ENCODE data around the gene LRP10. TPM values are rescaled to one million over a fixed set of nuclear protein-coding genes. Genes with fewer than 3 reads are reported as not detected.

Gene LRP10
- total and polyA plus RNA-seq, 2 experiments from 2014 or later: 161 to 202 TPM

DNA sequence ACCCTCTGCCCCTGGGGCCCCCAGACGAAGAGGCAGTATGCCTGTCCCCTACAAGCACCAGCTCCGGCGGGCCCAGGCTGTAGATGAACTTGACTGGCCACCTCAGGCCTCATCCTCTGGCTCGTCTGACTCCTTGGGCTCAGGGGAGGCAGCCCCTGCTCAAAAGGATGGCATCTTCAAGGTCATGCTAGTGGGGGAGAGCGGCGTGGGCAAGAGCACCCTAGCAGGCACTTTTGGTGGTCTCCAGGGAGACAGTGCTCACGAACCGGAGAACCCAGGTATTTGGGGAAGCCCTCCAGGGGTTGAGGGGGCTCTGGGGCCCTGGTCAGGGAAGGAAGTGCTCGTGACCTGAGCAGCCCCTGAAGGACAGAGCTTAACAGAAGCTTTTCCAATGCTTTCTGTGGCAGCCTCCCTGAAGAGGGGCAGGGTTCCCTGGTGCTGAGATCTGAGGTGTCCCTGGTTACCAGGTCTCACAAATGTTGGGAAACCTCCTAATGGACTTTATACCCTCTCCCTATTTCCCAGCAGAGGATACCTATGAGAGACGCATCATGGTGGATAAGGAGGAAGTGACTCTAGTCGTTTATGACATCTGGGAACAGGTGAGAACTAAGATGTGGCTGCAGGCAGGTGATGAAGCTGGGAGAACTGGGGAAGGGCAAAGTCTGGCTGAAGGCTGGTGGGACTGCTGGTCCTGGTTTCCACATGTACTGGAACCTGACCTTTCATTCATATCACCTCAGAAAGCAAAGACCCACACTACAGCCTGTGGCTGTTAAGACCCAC, 13.4 kb downstream of the LRP10 start:
- Histone ChIP-seq H3K79me2 (ENCODE audit: insufficient read depth) (no peaks in the 10 kb centered on the region), H3K9me2 (ENCODE audit: insufficient read depth) (no peaks in the 10 kb centered on the region), H2AFZ (no peak overlapping the region), H3K27me3 (replicated peaks; ENCODE audit: insufficient read depth) (no peaks in the 10 kb centered on the region), H3K27ac (no peak overlapping the region), H3K36me3 (ENCODE audit: low read depth) (no peaks in the 10 kb centered on the region), H4K20me1 (ENCODE audit: insufficient read depth) (no peaks in the 10 kb centered on the region), H3K4me1 (ENCODE audit: insufficient read depth) (no peaks in the 10 kb centered on the region; the same call in 1 of the 2 replicates), H3K9me3 (ENCODE audit: low read depth) (no peaks in the 10 kb centered on the region), H3K9ac (no peak overlapping the region), H3K4me2 (ENCODE audit: unreplicated experiment) (no peak overlapping the region), H3F3A (ENCODE audit: insufficient read depth) (peaks cover 16% of the 10 kb centered on the region), H3K4me3 (no peak overlapping the region)
- TF ChIP-seq EZH2 (IDR thresholded peaks at IDR 0.05; ENCODE audit: insufficient read depth, poor library complexity, severe bottlenecking): no peak
- TF ChIP-seq EZH2phosphoT487 (IDR thresholded peaks at IDR 0.05; ENCODE audit: insufficient read depth, low read depth): no peak
- DNase-seq: no peak
- WGBS, 2 experiments (ENCODE audit: low coverage in 1 of 2, low lambda C conversion rate in 2 of 2, missing lambda C conversion rate in 2 of 2): 84 to 87% methylated on average over 10 of the region's 11 CpGs
- in situ Hi-C loops (cut with MboI): no loop called here

- H3K36me3 ChIP-seq (ENCODE audit: low read depth): no peaks in the 10 kb centered on the region
- H3K27me3 ChIP-seq (replicated peaks; ENCODE audit: insufficient read depth): no peaks in the 10 kb centered on the region
- H3K4me3 ChIP-seq: no peak overlapping the region
- TF ChIP-seq EZH2 (IDR thresholded peaks at IDR 0.05; ENCODE audit: insufficient read depth, poor library complexity, severe bottlenecking): no peak
- H3K4me2 ChIP-seq (ENCODE audit: unreplicated experiment): no peak overlapping the region
- in situ Hi-C loops (cut with MboI): no loop called here
- H3F3A ChIP-seq (ENCODE audit: insufficient read depth): peaks cover 16% of the 10 kb centered on the region
- no peak overlapping the region for H3K27ac ChIP-seq
- no peak overlapping the region for H3K9ac ChIP-seq
- no peaks in the 10 kb centered on the region for H3K9me3 ChIP-seq (ENCODE audit: low read depth)
- no peaks in the 10 kb centered on the region for H3K9me2 ChIP-seq (ENCODE audit: insufficient read depth)
- no peaks in the 10 kb centered on the region for H3K79me2 ChIP-seq (ENCODE audit: insufficient read depth)
- H3K4me1 ChIP-seq (ENCODE audit: insufficient read depth): no peaks in the 10 kb centered on the region; the same call in 1 of the 2 replicates
- no peaks in the 10 kb centered on the region for H4K20me1 ChIP-seq (ENCODE audit: insufficient read depth)
- H2AFZ ChIP-seq: peak overlapping the region; percentile 90; the same call in 1 of the 2 replicates
- 88 to 89% methylated on average over 21 of the region's 21 CpGs for WGBS, 2 experiments (ENCODE audit: low coverage in 1 of 2, low lambda C conversion rate in 2 of 2, missing lambda C conversion rate in 2 of 2)
- no peak for DNase-seq
These were observed 14.4 kb downstream of the LRP10 start for GRCh38 chr14:22885975-22886374.

DNA sequence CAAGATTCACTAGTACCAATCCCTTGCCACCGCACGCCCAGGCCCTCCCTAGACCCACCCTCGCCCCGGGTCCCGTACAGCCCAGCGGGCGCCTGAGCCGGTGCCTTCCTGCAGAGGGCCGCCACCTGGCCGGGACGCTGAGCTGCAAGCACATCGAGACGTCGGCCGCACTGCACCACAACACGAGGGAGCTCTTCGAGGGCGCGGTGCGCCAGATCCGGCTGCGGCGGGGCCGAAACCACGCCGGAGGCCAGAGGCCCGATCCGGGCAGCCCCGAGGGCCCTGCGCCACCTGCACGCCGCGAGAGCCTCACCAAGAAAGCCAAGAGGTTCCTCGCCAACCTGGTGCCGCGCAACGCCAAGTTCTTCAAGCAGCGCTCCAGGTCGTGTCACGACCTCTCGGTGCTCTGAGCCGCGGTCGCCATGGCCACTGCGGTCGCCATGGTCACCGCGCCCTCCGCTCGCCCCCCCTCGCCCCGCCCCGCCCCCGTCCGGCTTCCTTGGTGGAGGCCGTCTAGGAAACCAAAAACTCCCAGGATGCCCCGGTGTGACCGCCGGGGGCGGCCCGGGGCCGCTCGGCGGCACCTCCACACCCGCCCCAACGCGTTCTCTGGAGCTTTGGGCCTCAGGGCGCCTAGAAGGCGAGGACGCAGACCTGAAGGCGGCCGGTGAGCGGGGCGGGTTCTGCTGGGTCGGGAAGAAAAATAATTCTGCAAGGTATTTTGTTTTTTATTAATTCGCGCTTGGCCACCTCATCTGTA, 15.1 kb downstream of the LRP10 start:
- TF ChIP-seq EZH2 (IDR thresholded peaks at IDR 0.05; ENCODE audit: insufficient read depth, poor library complexity, severe bottlenecking): no peak
- no peak for TF ChIP-seq EZH2phosphoT487 (IDR thresholded peaks at IDR 0.05; ENCODE audit: insufficient read depth, low read depth)
- DNase-seq: peak; percentile 76
- peak overlapping the region; percentile 90 for H2AFZ ChIP-seq

GRCh38 chr14:22887260-22887989, 15.9 kb downstream of the LRP10 start:
- Histone ChIP-seq H3K4me1 (ENCODE audit: insufficient read depth) (no peaks in the 10 kb centered on the region; the same call in 1 of the 2 replicates), H3K4me3 (peak overlapping the region; percentile 76), H3K9me2 (ENCODE audit: insufficient read depth) (no peaks in the 10 kb centered on the region), H3F3A (ENCODE audit: insufficient read depth) (peaks cover 5% of the 10 kb centered on the region; the same call in 1 of the 2 replicates), H3K9me3 (ENCODE audit: low read depth) (no peaks in the 10 kb centered on the region), H3K79me2 (ENCODE audit: insufficient read depth) (no peaks in the 10 kb centered on the region), H3K27ac (no peak overlapping the region), H3K36me3 (ENCODE audit: low read depth) (no peaks in the 10 kb centered on the region), H3K4me2 (ENCODE audit: unreplicated experiment) (peak overlapping the region; percentile 76), H3K27me3 (replicated peaks; ENCODE audit: insufficient read depth) (no peaks in the 10 kb centered on the region), H4K20me1 (ENCODE audit: insufficient read depth) (no peaks in the 10 kb centered on the region), H2AFZ (peak overlapping the region; percentile 90), H3K9ac (peak overlapping the region; percentile 72)
- in situ Hi-C loops (cut with MboI): no loop called here
- TF ChIP-seq EZH2phosphoT487 (IDR thresholded peaks at IDR 0.05; ENCODE audit: insufficient read depth, low read depth): no peak
- no peak for TF ChIP-seq EZH2 (IDR thresholded peaks at IDR 0.05; ENCODE audit: insufficient read depth, poor library complexity, severe bottlenecking)
- 18 to 21% methylated on average over 11 of the region's 11 CpGs for WGBS, 2 experiments (ENCODE audit: low coverage in 1 of 2, low lambda C conversion rate in 2 of 2, missing lambda C conversion rate in 2 of 2)
- peak; percentile 69 for DNase-seq

More for the DNA sequence above, 15.1 kb downstream of the LRP10 start:
- in situ Hi-C loops (cut with MboI): no loop called here
- Histone ChIP-seq H3K27ac (no peak overlapping the region), H4K20me1 (ENCODE audit: insufficient read depth) (no peaks in the 10 kb centered on the region), H3F3A (ENCODE audit: insufficient read depth) (peaks cover 9% of the 10 kb centered on the region), H3K9me3 (ENCODE audit: low read depth) (no peaks in the 10 kb centered on the region), H3K27me3 (replicated peaks; ENCODE audit: insufficient read depth) (no peaks in the 10 kb centered on the region), H3K9ac (peak overlapping the region; percentile 72), H3K36me3 (ENCODE audit: low read depth) (no peaks in the 10 kb centered on the region), H3K79me2 (ENCODE audit: insufficient read depth) (no peaks in the 10 kb centered on the region), H3K4me3 (peak overlapping the region; percentile 76), H3K4me2 (ENCODE audit: unreplicated experiment) (peak overlapping the region; percentile 76), H3K9me2 (ENCODE audit: insufficient read depth) (no peaks in the 10 kb centered on the region), H3K4me1 (ENCODE audit: insufficient read depth) (no peaks in the 10 kb centered on the region; the same call in 1 of the 2 replicates)
- 7 to 9% methylated on average over 62 to 75 of the region's 77 CpGs for WGBS, 2 experiments (ENCODE audit: low coverage in 1 of 2, low lambda C conversion rate in 2 of 2, missing lambda C conversion rate in 2 of 2)
